Gastroesophageal sphincter (tissue), 3 donors: ENCODE results near the gene ZNG1C.
"Not testable (repeated sequence)": the region's sequence is repeated elsewhere in the genome, so short reads cannot be mapped to it uniquely, and the experiment has no call there.

Source experiments
- CTCF ChIP-seq, 4 experiments: fragments of 200-600 bp in 2 of 4; fragments of 450-650 bp in 2 of 4; sonication (generic) in 1 of 4; IDR thresholded peaks; one replicate each; pipeline ENCODE4 v1.5.1; 2017 to 2019; ENCODE audit warnings: antibody characterized with exemption in 4 of 4, mild to moderate bottlenecking in 2 of 4, moderate library complexity in 2 of 4
- EP300 ChIP-seq: sonication (generic); formaldehyde crosslinking; IDR thresholded peaks from one replicate; pipeline ENCODE4 v1.6.1; 2017; ENCODE audit warnings: antibody characterized with exemption, mild to moderate bottlenecking
- POLR2A ChIP-seq, 2 donors: fragments of 450-650 bp; IDR thresholded peaks; one replicate each; pipeline ENCODE4 v1.6.1; 2017; ENCODE audit warnings: antibody characterized with exemption in 2 of 2, mild to moderate bottlenecking in 2 of 2, moderate library complexity in 1 of 2
- POLR2AphosphoS5 ChIP-seq: sonication (generic); formaldehyde crosslinking; IDR thresholded peaks from one replicate; pipeline ENCODE4 v1.6.1; 2017; ENCODE audit warnings: antibody characterized with exemption

GRCh38 chr9:68305680-68306285, 64.0 kb downstream of the ZNG1C start:
- not testable (repeated sequence) for TF ChIP-seq POLR2AphosphoS5; POLR2A (IDR thresholded peaks at IDR 0.05); CTCF (IDR thresholded peaks at IDR 0.05); EP300
